Measurements from ENCODE around the gene NDUFB8. TPM values are rescaled to one million over a fixed set of nuclear protein-coding genes. Genes with fewer than 3 reads are reported as not detected.

The NDUFB8 gene
- total RNA-seq, 1 experiment from 2014 or later = 194 TPM

DNA sequence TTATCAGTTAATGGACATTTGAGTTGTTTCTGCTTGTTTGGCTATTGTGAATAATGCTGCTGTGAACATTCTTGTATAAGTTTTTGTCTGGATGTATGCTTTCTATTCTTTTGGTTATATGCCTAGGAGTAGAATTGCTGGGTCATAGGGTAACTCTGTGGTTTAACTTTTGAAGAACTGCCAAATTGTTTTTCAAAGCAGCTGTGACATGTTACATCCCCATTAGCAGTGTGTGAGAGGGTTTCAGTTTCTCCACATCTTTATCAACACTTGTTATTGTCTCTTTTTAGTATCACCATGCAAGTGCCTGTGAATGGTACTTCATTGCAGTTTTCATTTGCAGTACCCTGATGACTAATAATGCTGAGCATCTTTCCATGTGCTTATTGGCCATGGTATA, 2.1 kb upstream of the NDUFB8 start:
- Mint-ChIP-seq H3K4me3 (ENCODE audit: unreplicated experiment) (no peak overlapping the region), H3K9me3 (ENCODE audit: unreplicated experiment) (no peaks in the 10 kb centered on the region), H3K27ac (ENCODE audit: low read depth, unreplicated experiment) (no peak overlapping the region), H3K27me3 (ENCODE audit: insufficient read depth, unreplicated experiment) (no peaks in the 10 kb centered on the region), H3K36me3 (ENCODE audit: insufficient read depth, unreplicated experiment) (peaks cover 4% of the 10 kb centered on the region), H3K4me1 (ENCODE audit: insufficient read depth, unreplicated experiment) (peaks cover 12% of the 10 kb centered on the region)
- intact Hi-C loops (cut with micrococcal nuclease) = loop anchor here (10.0 kb wide), 1 partner anchor 343 kb away; no protein-coding TSS in a partner anchor
- TF ChIP-seq, protein P1, sequence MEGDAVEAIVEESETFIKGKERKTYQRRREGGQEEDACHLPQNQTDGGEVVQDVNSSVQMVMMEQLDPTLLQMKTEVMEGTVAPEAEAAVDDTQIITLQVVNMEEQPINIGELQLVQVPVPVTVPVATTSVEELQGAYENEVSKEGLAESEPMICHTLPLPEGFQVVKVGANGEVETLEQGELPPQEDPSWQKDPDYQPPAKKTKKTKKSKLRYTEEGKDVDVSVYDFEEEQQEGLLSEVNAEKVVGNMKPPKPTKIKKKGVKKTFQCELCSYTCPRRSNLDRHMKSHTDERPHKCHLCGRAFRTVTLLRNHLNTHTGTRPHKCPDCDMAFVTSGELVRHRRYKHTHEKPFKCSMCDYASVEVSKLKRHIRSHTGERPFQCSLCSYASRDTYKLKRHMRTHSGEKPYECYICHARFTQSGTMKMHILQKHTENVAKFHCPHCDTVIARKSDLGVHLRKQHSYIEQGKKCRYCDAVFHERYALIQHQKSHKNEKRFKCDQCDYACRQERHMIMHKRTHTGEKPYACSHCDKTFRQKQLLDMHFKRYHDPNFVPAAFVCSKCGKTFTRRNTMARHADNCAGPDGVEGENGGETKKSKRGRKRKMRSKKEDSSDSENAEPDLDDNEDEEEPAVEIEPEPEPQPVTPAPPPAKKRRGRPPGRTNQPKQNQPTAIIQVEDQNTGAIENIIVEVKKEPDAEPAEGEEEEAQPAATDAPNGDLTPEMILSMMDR (IDR thresholded peaks at IDR 0.05; ENCODE audit: unreplicated experiment) = no peak
- POLR2A ChIA-PET = interaction anchor here (0.6 kb wide), 2 partner anchors 382 to 1425 kb away, joined by 3 read pairs; no protein-coding TSS in a partner anchor
- CTCF ChIA-PET = interaction anchor here (0.9 to 1.0 kb wide), 2 partner anchors 23 to 381 kb away, joined by 3 read pairs; partner anchors contain the start of gene SLF2
- no peak for DNase-seq (ENCODE audit: unreplicated experiment)
- no TSS peak for BruUV-seq (replicated peaks)

DNA sequence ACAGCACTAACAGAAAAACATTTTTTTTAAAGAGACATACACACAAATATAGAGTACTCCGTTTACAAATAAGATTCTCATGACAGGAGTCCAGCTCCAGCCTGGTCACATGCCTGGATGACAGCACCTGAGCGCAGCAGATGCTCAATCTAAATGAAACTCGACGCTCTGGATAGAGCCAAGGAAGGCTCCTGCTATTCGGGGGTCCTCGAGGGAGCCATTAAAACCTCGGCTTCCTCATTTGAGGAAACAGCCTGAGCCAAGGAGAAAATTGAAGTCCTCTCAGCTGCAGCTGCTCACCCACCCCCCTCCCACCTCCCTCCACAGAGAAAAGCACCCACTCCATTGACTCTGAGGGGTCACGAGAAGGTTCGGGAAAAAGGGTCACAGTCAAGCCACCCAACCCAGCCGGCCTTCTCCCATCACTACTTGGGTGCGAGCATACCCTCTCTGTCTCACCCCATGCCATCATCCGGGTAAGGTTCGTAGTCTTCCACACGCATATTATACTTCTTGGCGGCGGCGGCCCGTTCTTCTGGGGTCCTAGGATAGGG, 673 bp downstream of the NDUFB8 start:
- ChIA-PET POLR2A (interaction anchor here (0.6 to 2.5 kb wide), 6 partner anchors 11 to 1461 kb away, joined by 3 to 7 read pairs (median 3); partner anchors contain the start of gene SCD), CTCF (interaction anchor here (0.7 to 3.7 kb wide), 3 partner anchors 11 to 344 kb away, joined by 3 to 24 read pairs (median 3); no protein-coding TSS in a partner anchor)
- DNase-seq (ENCODE audit: unreplicated experiment) = no peak
- H3K27me3 Mint-ChIP-seq (ENCODE audit: insufficient read depth, unreplicated experiment) = no peaks in the 10 kb centered on the region
- H3K36me3 Mint-ChIP-seq (ENCODE audit: insufficient read depth, unreplicated experiment) = peaks cover 19% of the 10 kb centered on the region
- H3K9me3 Mint-ChIP-seq (ENCODE audit: unreplicated experiment) = no peaks in the 10 kb centered on the region
- BruUV-seq (replicated peaks) = no TSS peak
- H3K27ac Mint-ChIP-seq (ENCODE audit: low read depth, unreplicated experiment) = peak overlapping the region; percentile 94
- H3K4me1 Mint-ChIP-seq (ENCODE audit: insufficient read depth, unreplicated experiment) = peaks cover 12% of the 10 kb centered on the region
- H3K4me3 Mint-ChIP-seq (ENCODE audit: unreplicated experiment) = peak overlapping the region; percentile 90
- TF ChIP-seq, protein P1 (IDR thresholded peaks at IDR 0.05; ENCODE audit: unreplicated experiment) = no peak
- intact Hi-C loops (cut with micrococcal nuclease) = no loop called here

DNA sequence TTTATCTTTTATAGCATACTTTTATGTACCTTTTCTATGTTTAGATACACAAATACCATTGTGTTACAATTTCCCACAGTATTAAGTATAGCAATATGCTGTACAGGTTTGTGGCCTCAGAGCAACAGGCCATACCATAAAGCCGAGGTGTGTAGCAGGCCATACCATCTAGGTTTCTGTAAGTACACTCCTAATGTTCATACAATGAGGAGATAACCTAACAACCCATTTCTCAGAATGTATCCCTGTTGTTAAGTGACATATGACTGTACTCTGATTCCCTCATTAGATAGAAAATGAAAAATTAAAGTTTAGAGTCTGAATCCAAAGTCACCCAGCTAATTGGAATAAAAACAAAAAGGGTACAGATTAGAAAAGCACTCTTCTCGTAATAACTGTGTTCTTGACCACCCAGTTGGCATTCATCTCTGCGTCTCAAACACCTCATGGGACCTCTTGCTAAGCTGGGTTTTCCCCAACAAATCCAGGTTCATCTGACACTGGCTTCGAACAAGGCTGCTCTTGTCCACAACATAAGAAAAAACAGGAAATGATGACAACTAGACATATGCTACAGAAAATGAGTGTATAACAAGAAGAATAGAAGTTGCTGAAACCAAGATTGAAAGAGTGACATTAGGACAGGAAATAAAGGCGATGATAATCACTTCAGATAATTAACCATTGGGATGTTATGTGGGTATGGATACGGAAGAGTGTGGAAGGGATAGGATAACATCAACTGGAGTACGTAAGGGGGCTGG, 1.4 kb downstream of the NDUFB8 start:
- POLR2A ChIA-PET = interaction anchor here (0.6 to 2.5 kb wide), 5 partner anchors 10 to 1461 kb away, joined by 3 to 7 read pairs (median 3); no protein-coding TSS in a partner anchor
- no peaks in the 10 kb centered on the region for H3K27me3 Mint-ChIP-seq (ENCODE audit: insufficient read depth, unreplicated experiment)
- DNase-seq (ENCODE audit: unreplicated experiment) = no peak
- TF ChIP-seq, protein P1 (IDR thresholded peaks at IDR 0.05; ENCODE audit: unreplicated experiment) = no peak
- peak overlapping the region; percentile 90 for H3K4me3 Mint-ChIP-seq (ENCODE audit: unreplicated experiment)
- BruUV-seq (replicated peaks) = TSS peak; percentile 60
- CTCF ChIA-PET = interaction anchor here (0.7 to 3.7 kb wide), 7 partner anchors 7 to 350 kb away, joined by 3 to 24 read pairs (median 4); partner anchors contain the start of gene HIF1AN
- H3K9me3 Mint-ChIP-seq (ENCODE audit: unreplicated experiment) = no peaks in the 10 kb centered on the region
- H3K4me1 Mint-ChIP-seq (ENCODE audit: insufficient read depth, unreplicated experiment) = peaks cover 12% of the 10 kb centered on the region
- intact Hi-C loops (cut with micrococcal nuclease) = no loop called here
- H3K36me3 Mint-ChIP-seq (ENCODE audit: insufficient read depth, unreplicated experiment) = peaks cover 26% of the 10 kb centered on the region
- peak overlapping the region; percentile 94 for H3K27ac Mint-ChIP-seq (ENCODE audit: low read depth, unreplicated experiment)

DNA sequence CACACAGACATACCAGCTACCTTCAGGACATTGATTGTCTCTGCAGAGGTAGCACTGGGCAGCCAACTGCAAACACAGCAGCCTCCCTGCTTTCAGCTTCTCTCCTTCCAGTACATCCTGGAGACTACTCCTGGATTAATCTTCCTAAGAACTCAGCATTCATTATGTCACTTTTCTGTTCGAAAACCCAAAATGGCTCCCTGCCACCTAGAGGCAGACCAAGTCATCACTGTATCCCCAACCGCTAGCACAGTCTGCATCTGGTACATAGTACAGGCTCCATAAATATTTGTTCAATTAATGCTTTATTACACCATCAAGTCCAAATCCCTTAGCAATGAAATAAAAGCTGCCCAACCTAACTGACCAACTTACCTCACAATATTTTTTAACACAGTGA, 5.0 kb downstream of the NDUFB8 start:
- H3K27ac Mint-ChIP-seq (ENCODE audit: low read depth, unreplicated experiment) = no peak overlapping the region

More for the DNA sequence above, 5.0 kb downstream of the NDUFB8 start:
- TF ChIP-seq, protein P1 (IDR thresholded peaks at IDR 0.05; ENCODE audit: unreplicated experiment) = no peak
- POLR2A ChIA-PET = interaction anchor here (0.7 to 2.3 kb wide), 2 partner anchors 10 to 11 kb away, joined by 3 to 12 read pairs; partner anchors contain the start of gene HIF1AN
- no peaks in the 10 kb centered on the region for H3K9me3 Mint-ChIP-seq (ENCODE audit: unreplicated experiment)
- H3K27me3 Mint-ChIP-seq (ENCODE audit: insufficient read depth, unreplicated experiment) = no peaks in the 10 kb centered on the region
- H3K4me1 Mint-ChIP-seq (ENCODE audit: insufficient read depth, unreplicated experiment) = peaks cover 6% of the 10 kb centered on the region
- intact Hi-C loops (cut with micrococcal nuclease) = no loop called here
- DNase-seq (ENCODE audit: unreplicated experiment) = no peak
- no peak overlapping the region for H3K4me3 Mint-ChIP-seq (ENCODE audit: unreplicated experiment)
- BruUV-seq (replicated peaks) = no TSS peak
- H3K36me3 Mint-ChIP-seq (ENCODE audit: insufficient read depth, unreplicated experiment) = peaks cover 41% of the 10 kb centered on the region
- CTCF ChIA-PET = interaction anchor here (0.5 to 3.6 kb wide), 8 partner anchors 11 to 1871 kb away, joined by 3 to 24 read pairs (median 4); partner anchors contain the start of genes HIF1AN and NFKB2
